Erythroblast (primary cell): Measurements from ENCODE around the gene GSC2.

ENCODE experiments used
- GATA1 ChIP-seq: IDR thresholded peaks from 2 replicates; pipeline ENCODE4 v1.6.1; 2011; ENCODE audit warnings: low read depth, mild to moderate bottlenecking, control low read depth, low read length, moderate library complexity
- POLR2A ChIP-seq: IDR thresholded peaks from 2 replicates; pipeline ENCODE4 v1.6.1; 2011; ENCODE audit warnings: mild to moderate bottlenecking, low read length

- no peak for TF ChIP-seq POLR2A
- TF ChIP-seq GATA1 = no peak
Measured at GRCh38 chr22:19111584-19111983, 38.5 kb downstream of the GSC2 start.
